Keratinocyte (primary cell): Measurements from ENCODE around the gene DNAJC11. TPM values are rescaled to one million over a fixed set of nuclear protein-coding genes. Genes with fewer than 3 reads are reported as not detected.

ENCODE experiments used
- DNase-seq: peaks from one replicate; pipeline ENCODE4 v3.0.0-alpha.2; 2011; ENCODE audit warnings: low read depth, missing footprints, low spot score
- FAIRE-seq: peaks from 2 replicates; lab custom pipeline; 2011; peaks lifted over from hg19 to GRCh38; lab: Jason Lieb, UNC
- H2AFZ ChIP-seq: 2 replicates; pipeline ENCODE4 v1.6.0; 2012; ENCODE audit warnings: low read length, control low read depth, inconsistent platforms; ENCODE audit not compliant: control insufficient read depth
- H3K27ac ChIP-seq: 2 replicates; pipeline ENCODE4 v1.5.1; 2011; ENCODE audit warnings: low read length; ENCODE audit not compliant: control insufficient read depth, insufficient read depth
- H3K27me3 ChIP-seq: 3 replicates; pipeline ENCODE4 v1.6.0; 2011; ENCODE audit warnings: low read length; ENCODE audit not compliant: control insufficient read depth, insufficient read depth; ENCODE audit errors: extremely low read depth
- H3K36me3 ChIP-seq, 2 experiments: 2 replicates in 1 of 2; 3 replicates in 1 of 2; pipeline ENCODE4 v1.5.1; 2011; ENCODE audit warnings: low read length in 2 of 2, mild to moderate bottlenecking in 1 of 2; ENCODE audit not compliant: control insufficient read depth in 2 of 2, insufficient read depth in 2 of 2; ENCODE audit errors: extremely low read depth in 1 of 2
- H3K4me1 ChIP-seq: 3 replicates; pipeline ENCODE4 v1.5.1; 2011; ENCODE audit warnings: low read length; ENCODE audit not compliant: control insufficient read depth, insufficient read depth; ENCODE audit errors: extremely low read depth
- H3K4me2 ChIP-seq: 3 replicates; pipeline ENCODE4 v1.6.0; 2011; ENCODE audit warnings: low read depth, low read length; ENCODE audit not compliant: control insufficient read depth, insufficient read depth; ENCODE audit errors: extremely low read depth
- H3K4me3 ChIP-seq, 3 experiments: fragments of 200-600 bp in 1 of 3; sonication (generic) in 1 of 3; 2 replicates in 2 of 3; 3 replicates in 1 of 3; pipeline ENCODE4 v1.5.1; 2011 to 2016; ENCODE audit warnings: low read length in 3 of 3, mild to moderate bottlenecking in 3 of 3, control low read depth in 2 of 3, inconsistent platforms in 1 of 3, low read depth in 1 of 3, mixed read lengths in 1 of 3, mixed run types in 1 of 3, moderate library complexity in 1 of 3; ENCODE audit not compliant: control insufficient read depth in 2 of 3, insufficient read depth in 2 of 3; ENCODE audit errors: extremely low read depth in 1 of 3
- H3K79me2 ChIP-seq: 2 replicates; pipeline ENCODE4 v1.6.0; 2012; ENCODE audit warnings: low read length; ENCODE audit not compliant: control insufficient read depth, insufficient read depth
- H3K9ac ChIP-seq: 3 replicates; pipeline ENCODE4 v1.6.0; 2011; ENCODE audit warnings: low read length; ENCODE audit not compliant: control insufficient read depth, insufficient read depth; ENCODE audit errors: extremely low read depth
- H3K9me1 ChIP-seq: 3 replicates; pipeline ENCODE4 v1.6.0; 2011; ENCODE audit warnings: low read length; ENCODE audit not compliant: control insufficient read depth, insufficient read depth; ENCODE audit errors: extremely low read depth
- H3K9me3 ChIP-seq: 2 replicates; pipeline ENCODE4 v1.5.1; 2012; ENCODE audit warnings: low read depth, low read length; ENCODE audit not compliant: control insufficient read depth
- H4K20me1 ChIP-seq: 3 replicates; pipeline ENCODE4 v1.6.0; 2011; ENCODE audit warnings: low read length; ENCODE audit not compliant: control insufficient read depth, insufficient read depth; ENCODE audit errors: extremely low read depth
- CTCF ChIP-seq, 3 experiments: IDR thresholded peaks in 1 of 3; conservative IDR thresholded peaks in 1 of 3; optimal IDR thresholded peaks in 1 of 3; 2 replicates in 2 of 3; 3 replicates in 1 of 3; pipeline versions ENCODE3 to v1.5.1; 2011; ENCODE audit warnings: low read length in 3 of 3, mild to moderate bottlenecking in 3 of 3, moderate library complexity in 2 of 3, control low read depth in 1 of 3, inconsistent platforms in 1 of 3; ENCODE audit not compliant: insufficient read depth in 2 of 3; ENCODE audit errors: extremely low read depth in 1 of 3
- EZH2 ChIP-seq: IDR thresholded peaks from one replicate; pipeline ENCODE4 v1.6.1; 2012; ENCODE audit warnings: inconsistent platforms, mild to moderate bottlenecking, low read length, moderate library complexity
- dilution Hi-C: fragments of 300-500 bp; cut with MboI; formaldehyde crosslinking; loops from one replicate; pipeline ENCODE4 v1.7.0; 2020; ENCODE audit warnings: low sequenced_read_pairs; ENCODE audit not compliant: extremely low pct_ligation_motif_present
- polyA plus RNA-seq, 5 experiments: library from polyadenylated mRNA; depleted of rRNA in 3 of 5; stranded (reverse) in 3 of 5; stranded (forward) in 1 of 5; unstranded in 1 of 5; fragments of >200 nt; gene quantifications; 1 replicate in 1 of 5; 2 replicates in 3 of 5; 3 replicates in 1 of 5; pipeline versions ENCODE4 v1.2.1 to v1.2.3, GENCODE V29; 2011 to 2012; ENCODE audit warnings: missing spikeins in 2 of 5, low read depth in 1 of 5, low replicate concordance in 1 of 5

The DNAJC11 gene
- polyA plus RNA-seq, 1 donor (not counting 4 experiments of a cell fraction or from before 2014, with no cell fraction given), result 40.8 TPM

- H3K36me3 ChIP-seq, result peaks cover 59 to 84% of the 10 kb centered on the region in 2 experiments
- H3K9ac ChIP-seq, result no peak overlapping the region
- peaks cover 6% of the 10 kb centered on the region for H3K9me1 ChIP-seq
- H3K4me3 ChIP-seq, result no peak overlapping the region
- H2AFZ ChIP-seq, result no peak overlapping the region
- H3K4me2 ChIP-seq, result no peak overlapping the region
- TF ChIP-seq CTCF (optimal IDR thresholded peaks at IDR 0.05 in 1 of 3, IDR thresholded peaks at IDR 0.05 in 1 of 3, conservative IDR thresholded peaks at IDR 0.05 in 1 of 3; ENCODE audit: extremely low read depth in 1 of 3, insufficient read depth in 2 of 3, low read length in 3 of 3) (no peak), EZH2 (no peak)
- no peak for DNase-seq
- no peaks in the 10 kb centered on the region for H3K9me3 ChIP-seq
- H3K79me2 ChIP-seq, result peaks cover 81% of the 10 kb centered on the region
- H3K27ac ChIP-seq, result no peak overlapping the region
- dilution Hi-C loops, result no loop called here
- no peaks in the 10 kb centered on the region for H3K27me3 ChIP-seq
- FAIRE-seq, result no peak
- peaks cover 28% of the 10 kb centered on the region for H3K4me1 ChIP-seq
- peaks cover 72% of the 10 kb centered on the region for H4K20me1 ChIP-seq
These were observed 106.5 kb downstream of the DNAJC11 start for GRCh38 chr1:6594977-6595740.

DNA sequence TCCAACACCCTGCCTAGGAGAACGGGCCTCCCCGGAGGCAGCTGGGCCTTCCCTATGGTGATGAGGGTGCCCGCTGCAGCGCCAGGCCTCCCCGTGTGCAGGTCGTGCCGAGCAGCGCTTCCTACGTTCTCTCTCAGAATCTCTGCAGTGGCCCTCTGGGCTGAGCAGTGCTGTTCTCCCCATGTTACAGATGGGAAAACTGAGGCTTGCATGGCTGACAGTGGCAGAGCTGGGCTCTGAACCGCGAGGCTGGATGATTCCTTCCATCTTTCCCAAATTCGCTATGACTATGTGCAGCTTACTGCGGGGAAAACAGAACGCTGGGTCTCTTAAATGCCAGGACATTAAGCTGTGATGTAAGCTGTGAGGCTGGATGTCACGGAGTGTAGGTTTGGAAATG is 107.8 kb downstream of the DNAJC11 start:
- dilution Hi-C loops, result no loop called here
- no peak for DNase-seq
- Histone ChIP-seq H3K4me3 (no peak overlapping the region), H3K4me1 (peaks cover 31% of the 10 kb centered on the region), H3K9me3 (no peaks in the 10 kb centered on the region), H3K27me3 (no peaks in the 10 kb centered on the region), H4K20me1 (peaks cover 63% of the 10 kb centered on the region), H3K9me1 (peaks cover 6% of the 10 kb centered on the region), H3K9ac (no peak overlapping the region), H3K27ac (no peak overlapping the region), H3K36me3 (peaks cover 63 to 88% of the 10 kb centered on the region in 2 experiments), H3K79me2 (peaks cover 68% of the 10 kb centered on the region), H3K4me2 (no peak overlapping the region), H2AFZ (no peak overlapping the region)
- TF ChIP-seq CTCF (optimal IDR thresholded peaks at IDR 0.05 in 1 of 3, IDR thresholded peaks at IDR 0.05 in 1 of 3, conservative IDR thresholded peaks at IDR 0.05 in 1 of 3; ENCODE audit: extremely low read depth in 1 of 3, insufficient read depth in 2 of 3, low read length in 3 of 3) (no peak), EZH2 (no peak)
- FAIRE-seq, result no peak
